BJ (cell line): ENCODE results near the gene PEX26. TPM values are rescaled to one million over a fixed set of nuclear protein-coding genes. Genes with fewer than 3 reads are reported as not detected.
"Not testable (repeated sequence)": the region's sequence is repeated elsewhere in the genome, so short reads cannot be mapped to it uniquely, and the experiment has no call there.

Experiments
- CTCF ChIA-PET: fragments of 350-600 bp; formaldehyde crosslinking; extraction: SDS; loops from one replicate; lab custom pipeline; 2021; ENCODE audit warnings: antibody characterized with exemption, inconsistent platforms; lab: Yijun Ruan, JAX
- POLR2A ChIA-PET: fragments of 300-600 bp; sonication (Branson Sonifier 250); formaldehyde crosslinking; extraction: SDS; loops from one replicate; lab custom pipeline; 2021; ENCODE audit warnings: antibody characterized with exemption; lab: Charles Lee
- DNase-seq: peaks from one replicate; pipeline ENCODE4 v3.0.0-alpha.2; 2011; ENCODE audit warnings: low read depth
- H3K27me3 ChIP-seq: 2 replicates; pipeline ENCODE4 v1.6.0; 2011; ENCODE audit warnings: low read length; ENCODE audit not compliant: control insufficient read depth, insufficient read depth
- H3K36me3 ChIP-seq: 2 replicates; pipeline ENCODE4 v1.5.1; 2011; ENCODE audit warnings: low read length; ENCODE audit not compliant: control insufficient read depth, insufficient read depth
- H3K4me3 ChIP-seq: 2 replicates; pipeline ENCODE4 v1.5.1; 2011; ENCODE audit warnings: low read depth, mild to moderate bottlenecking, control low read depth, low read length
- polyA plus RNA-seq: library from polyadenylated mRNA; depleted of rRNA; stranded (reverse); fragments of >200 nt; gene quantifications from 2 replicates; pipeline ENCODE4 v1.2.3, GENCODE V29; 2011
- TF ChIP-seq, protein P1 (sequence below): IDR thresholded peaks from 2 replicates; pipeline ENCODE4 v1.5.1; 2011; ENCODE audit warnings: low read depth, mild to moderate bottlenecking, control low read depth, inconsistent platforms, low read length, moderate library complexity; ENCODE audit not compliant: insufficient read depth

The PEX26 gene
- polyA plus RNA-seq, 1 experiment: 30.6 TPM

DNA sequence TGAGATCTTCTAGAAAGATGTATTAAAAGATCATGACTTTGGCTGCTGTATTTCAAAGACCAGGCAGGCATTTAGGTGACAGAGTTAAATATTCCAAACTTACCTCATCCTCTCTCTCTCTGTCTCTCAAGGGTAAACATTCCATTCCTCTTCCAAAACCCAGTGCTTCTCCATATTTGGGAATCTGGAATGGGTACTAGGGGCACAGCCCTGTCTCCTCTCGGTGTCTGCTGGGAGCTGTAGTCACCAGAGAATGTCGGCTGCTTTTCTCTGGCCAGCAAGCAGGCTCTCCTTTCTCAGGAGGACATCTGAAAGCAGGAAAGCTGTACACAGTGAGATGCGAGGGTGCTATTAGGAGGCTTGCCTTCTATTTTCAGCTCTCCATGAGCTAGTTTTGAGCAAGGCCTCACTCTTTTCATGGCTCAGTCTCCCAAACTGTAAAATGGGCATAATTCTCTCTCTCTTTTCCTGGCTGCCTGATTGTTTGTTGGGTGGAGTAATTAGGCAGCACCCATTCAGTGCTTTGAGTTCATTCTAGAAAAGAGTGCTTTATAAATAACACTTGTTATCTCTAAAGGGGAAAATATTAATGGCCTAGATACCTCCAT lies 9.3 kb upstream of the PEX26 start:
- no peaks in the 10 kb centered on the region for H3K27me3 ChIP-seq
- no peaks in the 10 kb centered on the region for H3K36me3 ChIP-seq
- CTCF ChIA-PET: interaction anchor here (0.6 to 2.8 kb wide), 5 partner anchors 8 to 239 kb away, joined by 3 to 26 read pairs (median 3); no protein-coding TSS in a partner anchor
- no peak overlapping the region for H3K4me3 ChIP-seq
- no peak for DNase-seq
- POLR2A ChIA-PET: no interaction called here
- TF ChIP-seq, protein P1, sequence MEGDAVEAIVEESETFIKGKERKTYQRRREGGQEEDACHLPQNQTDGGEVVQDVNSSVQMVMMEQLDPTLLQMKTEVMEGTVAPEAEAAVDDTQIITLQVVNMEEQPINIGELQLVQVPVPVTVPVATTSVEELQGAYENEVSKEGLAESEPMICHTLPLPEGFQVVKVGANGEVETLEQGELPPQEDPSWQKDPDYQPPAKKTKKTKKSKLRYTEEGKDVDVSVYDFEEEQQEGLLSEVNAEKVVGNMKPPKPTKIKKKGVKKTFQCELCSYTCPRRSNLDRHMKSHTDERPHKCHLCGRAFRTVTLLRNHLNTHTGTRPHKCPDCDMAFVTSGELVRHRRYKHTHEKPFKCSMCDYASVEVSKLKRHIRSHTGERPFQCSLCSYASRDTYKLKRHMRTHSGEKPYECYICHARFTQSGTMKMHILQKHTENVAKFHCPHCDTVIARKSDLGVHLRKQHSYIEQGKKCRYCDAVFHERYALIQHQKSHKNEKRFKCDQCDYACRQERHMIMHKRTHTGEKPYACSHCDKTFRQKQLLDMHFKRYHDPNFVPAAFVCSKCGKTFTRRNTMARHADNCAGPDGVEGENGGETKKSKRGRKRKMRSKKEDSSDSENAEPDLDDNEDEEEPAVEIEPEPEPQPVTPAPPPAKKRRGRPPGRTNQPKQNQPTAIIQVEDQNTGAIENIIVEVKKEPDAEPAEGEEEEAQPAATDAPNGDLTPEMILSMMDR: no peak

DNA sequence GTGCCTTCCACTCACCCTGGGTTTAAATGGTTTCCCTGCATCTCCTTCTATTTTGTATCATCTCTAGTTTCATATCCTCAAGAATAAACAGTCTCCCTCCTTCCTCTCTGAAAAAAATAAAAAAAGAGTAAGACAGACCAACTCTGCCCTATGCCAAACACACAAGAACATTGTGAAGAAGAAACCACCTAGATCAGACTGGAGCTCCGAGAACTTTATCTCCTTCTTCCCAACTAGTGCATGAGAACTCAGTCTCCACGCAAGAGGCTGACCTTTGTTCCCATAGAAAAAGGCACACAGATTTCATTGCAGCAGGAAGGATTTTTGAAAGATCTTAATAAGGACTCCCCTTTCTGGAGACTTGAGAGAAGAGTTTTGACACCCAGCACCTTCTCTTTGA lies 8.7 kb upstream of the PEX26 start:
- ChIA-PET POLR2A (no interaction called here), CTCF (interaction anchor here (0.8 to 2.8 kb wide), 3 partner anchors 13 to 239 kb away, joined by 3 to 26 read pairs (median 5); partner anchors contain the start of gene MICAL3)
- TF ChIP-seq, protein P1: no peak
- DNase-seq: no peak
- Histone ChIP-seq H3K36me3 (no peaks in the 10 kb centered on the region), H3K27me3 (no peaks in the 10 kb centered on the region), H3K4me3 (no peak overlapping the region)

DNA sequence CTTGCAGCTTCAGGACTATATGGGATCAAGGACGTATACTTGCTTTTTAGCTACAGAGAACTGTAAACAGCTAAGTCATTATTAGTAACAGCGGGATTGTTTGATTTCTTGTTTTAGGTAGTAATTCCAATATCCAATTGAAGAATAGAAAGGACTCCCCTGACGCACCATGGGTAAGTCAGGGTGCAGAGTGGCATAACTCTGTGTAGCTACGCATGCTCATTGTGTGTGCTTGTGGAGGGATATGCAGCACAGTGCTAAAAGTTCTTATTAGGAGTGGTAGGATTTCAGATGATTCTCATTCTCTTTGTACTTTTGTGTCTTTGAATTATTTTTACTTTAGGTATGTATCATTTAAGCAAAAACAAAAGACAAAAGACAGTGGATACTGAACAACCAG lies 7.7 kb upstream of the PEX26 start:
- H3K4me3 ChIP-seq: no peak overlapping the region
- DNase-seq: no peak
- no peaks in the 10 kb centered on the region for H3K36me3 ChIP-seq
- POLR2A ChIA-PET: no interaction called here
- no peaks in the 10 kb centered on the region for H3K27me3 ChIP-seq
- TF ChIP-seq, protein P1: no peak
- CTCF ChIA-PET: interaction anchor here (1.0 to 2.8 kb wide), 3 partner anchors 67 to 240 kb away, joined by 3 to 26 read pairs (median 4); no protein-coding TSS in a partner anchor

DNA sequence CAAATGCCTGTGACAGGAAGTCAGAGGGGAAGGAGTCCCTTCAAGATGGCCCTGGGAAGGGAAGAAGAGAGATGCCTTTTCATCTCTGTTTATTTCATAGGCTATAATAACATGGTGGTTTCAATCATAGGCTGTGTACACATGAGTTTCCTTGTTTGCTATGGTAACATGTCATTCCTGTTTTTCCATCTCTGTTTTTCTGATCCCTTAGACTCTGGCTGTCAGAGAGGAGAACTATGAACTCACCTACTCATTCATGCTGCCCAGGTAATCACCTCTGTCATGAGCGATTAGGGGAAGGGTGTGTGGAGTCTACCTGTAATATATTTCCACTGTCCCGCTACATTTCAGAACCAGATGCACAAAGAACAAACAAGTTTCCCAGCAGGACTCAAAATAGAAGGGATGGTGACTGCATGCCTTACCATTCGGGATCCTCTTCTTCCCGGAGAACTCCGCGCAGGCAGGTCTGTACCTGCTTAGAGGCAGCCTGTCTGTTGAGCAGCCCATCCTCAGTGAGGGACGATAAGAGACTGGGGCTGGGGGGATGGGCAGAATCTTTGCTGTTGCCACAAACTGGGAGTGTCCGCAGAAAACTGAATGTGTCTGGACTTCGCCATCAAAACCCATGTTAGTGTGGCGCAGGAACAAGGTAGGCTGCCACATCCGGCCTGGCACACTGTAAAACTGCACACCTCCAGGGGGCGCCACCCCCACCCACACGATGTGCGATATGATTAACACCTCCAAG lies 7.1 kb upstream of the PEX26 start:
- Histone ChIP-seq H3K36me3 (no peaks in the 10 kb centered on the region), H3K4me3 (no peak overlapping the region), H3K27me3 (no peaks in the 10 kb centered on the region)
- POLR2A ChIA-PET: no interaction called here
- TF ChIP-seq, protein P1: peak; percentile 38
- CTCF ChIA-PET: interaction anchor here (1.0 to 7.3 kb wide), 6 partner anchors 67 to 241 kb away, joined by 3 to 172 read pairs (median 4); no protein-coding TSS in a partner anchor
- no peak for DNase-seq

DNA sequence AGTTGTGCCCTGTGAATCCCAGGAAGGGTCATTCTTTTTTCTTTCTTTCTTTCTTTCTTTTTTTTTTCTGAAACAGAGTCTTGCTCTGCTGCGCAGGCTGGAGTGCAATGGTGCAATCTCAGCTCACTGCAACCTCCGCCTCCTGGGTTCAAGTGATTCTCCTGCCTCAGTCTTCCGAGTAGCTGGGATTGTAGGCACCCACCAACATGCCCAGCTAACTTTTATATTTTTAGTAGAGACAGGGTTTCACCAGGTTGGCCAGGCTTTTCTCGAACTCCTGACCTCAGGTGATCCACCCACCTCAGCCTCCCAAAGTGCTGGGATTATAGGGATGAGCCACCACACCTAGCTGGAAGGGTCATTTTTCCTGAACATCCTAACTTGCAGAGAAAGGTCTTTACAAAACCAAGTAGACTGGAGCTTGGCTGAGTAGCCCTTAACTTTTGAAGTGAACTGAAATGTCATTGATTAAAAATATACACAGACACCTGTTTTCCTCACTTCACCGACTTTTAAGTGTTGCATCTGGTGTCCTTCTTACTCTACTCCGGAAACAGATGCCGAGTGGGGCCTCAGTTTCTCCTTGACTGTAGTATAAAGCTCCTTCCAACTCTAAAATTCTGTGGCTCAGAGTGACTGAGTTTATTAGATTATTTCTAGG lies 6.4 kb upstream of the PEX26 start:
- CTCF ChIA-PET: interaction anchor here (0.7 to 7.3 kb wide), 6 partner anchors 9 to 239 kb away, joined by 3 to 172 read pairs (median 4); no protein-coding TSS in a partner anchor
- POLR2A ChIA-PET, H3K27me3 ChIP-seq, H3K4me3 ChIP-seq, DNase-seq, H3K36me3 ChIP-seq: not testable (repeated sequence)
